Measurements from ENCODE around the gene ESCO1. TPM values are rescaled to one million over a fixed set of nuclear protein-coding genes. Genes with fewer than 3 reads are reported as not detected.
"Not testable (repeated sequence)": the region's sequence is repeated elsewhere in the genome, so short reads cannot be mapped to it uniquely, and the experiment has no call there.

Gene ESCO1
- polyA plus RNA-seq, 6 donors from 2014 or later = 2.8 to 13.5 (median 9.6) TPM

DNA sequence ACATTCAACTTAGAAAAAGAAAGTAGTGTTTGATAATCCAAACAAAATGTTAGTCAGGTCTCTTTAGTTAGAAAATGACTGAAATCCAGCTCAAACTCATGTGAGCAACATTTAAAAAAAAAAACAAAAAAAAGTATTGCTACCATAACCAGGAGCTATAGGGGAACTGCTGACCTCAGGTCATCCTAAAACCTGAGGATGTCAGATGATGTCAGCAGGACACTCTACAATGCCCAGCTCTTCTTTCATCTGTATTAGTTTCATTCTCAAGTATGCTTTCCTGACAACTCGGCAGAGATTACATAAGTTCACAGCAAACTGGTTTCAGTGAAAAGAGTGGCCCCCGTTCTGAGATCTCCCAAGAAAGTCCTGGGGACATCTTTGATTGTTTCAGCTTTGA lies 4.2 kb upstream of the ESCO1 start:
- H3K4me3 Mint-ChIP-seq = no peak overlapping the region
- peak overlapping the region in 1 of 6 donors; percentile 12 for H3K27ac Mint-ChIP-seq
- no peaks in the 10 kb centered on the region for H3K27me3 Mint-ChIP-seq
- DNase-seq (no peak), ATAC-seq (ENCODE audit: low read depth in 2 of 2) (no peak)
- H3K4me1 Mint-ChIP-seq = peaks cover 15 to 28% (median 26%) of the 10 kb centered on the region in 3 donors
- no peaks in the 10 kb centered on the region for H3K9me3 Mint-ChIP-seq
- no peaks in the 10 kb centered on the region for H3K36me3 Mint-ChIP-seq

DNA sequence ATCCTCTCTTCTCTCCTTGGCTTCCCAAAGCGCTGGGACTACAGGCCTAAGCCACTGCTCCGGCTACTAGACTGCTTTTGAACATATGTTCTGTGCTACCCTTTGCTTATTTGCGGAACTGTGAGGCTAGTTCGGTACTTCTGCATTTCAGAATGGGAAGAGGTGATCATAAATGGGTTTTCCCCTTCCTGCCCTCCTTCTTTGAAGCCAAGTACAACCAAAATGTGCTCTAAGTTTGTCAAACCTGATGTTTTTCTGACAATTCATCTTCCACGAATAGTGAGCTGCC lies 1.7 kb upstream of the ESCO1 start:
- DNase-seq (peak; percentile 78), ATAC-seq (ENCODE audit: low read depth in 2 of 2) (peak; percentile 37 to 39)
- Mint-ChIP-seq H3K4me3 (peak overlapping the region; percentile 73 to 98 (median 88)), H3K4me1 (peaks cover 27 to 48% (median 40%) of the 10 kb centered on the region in 3 donors), H3K9me3 (no peaks in the 10 kb centered on the region), H3K27me3 (no peaks in the 10 kb centered on the region), H3K27ac (peak overlapping the region; percentile 98 to 100 (median 99)), H3K36me3 (no peaks in the 10 kb centered on the region)

DNA sequence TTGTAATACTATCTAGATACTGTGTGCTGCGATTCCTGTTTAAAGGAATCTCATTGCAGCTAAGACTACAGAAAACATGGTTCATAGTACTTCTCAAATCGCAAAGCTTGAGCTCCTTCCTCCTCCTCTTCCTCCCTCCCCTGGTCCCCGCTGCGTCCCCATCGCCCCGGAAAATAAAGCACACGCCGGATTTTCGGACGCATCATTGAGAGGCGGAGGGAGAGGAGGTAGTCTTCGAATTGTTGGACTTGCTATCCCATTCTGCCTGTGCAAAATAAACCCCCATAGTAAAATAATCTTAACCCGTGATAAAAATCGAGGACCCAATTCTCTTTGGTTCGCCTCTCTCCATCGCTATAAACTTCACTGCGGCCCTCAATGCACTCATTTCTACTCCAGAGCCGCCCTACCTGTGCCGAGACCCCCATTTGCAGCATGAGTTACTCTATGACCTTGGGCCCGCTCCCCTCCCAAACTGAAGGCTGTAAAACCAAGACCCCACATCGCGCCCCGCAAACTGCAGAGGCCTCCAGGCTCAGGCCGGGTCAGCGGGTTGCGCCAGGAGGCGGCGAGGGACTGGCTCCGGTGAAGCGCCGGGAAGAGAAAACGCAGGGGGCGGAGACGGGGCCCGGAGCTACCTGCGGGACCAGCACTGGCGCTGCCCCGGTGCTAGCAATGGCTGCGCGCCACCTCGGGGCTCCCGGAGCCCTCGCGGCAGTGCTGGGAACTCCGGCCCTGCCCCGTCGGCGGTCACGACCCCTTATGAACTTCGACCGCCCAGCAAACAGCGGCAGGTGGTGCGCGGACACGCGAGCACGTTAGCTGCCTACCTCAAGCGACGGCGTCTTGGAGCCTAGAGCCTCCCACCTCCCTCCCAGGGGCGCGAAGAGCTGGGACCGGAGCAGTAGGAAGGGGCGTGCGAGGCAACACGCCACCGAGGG lies 649 bp downstream of the ESCO1 start:
- Mint-ChIP-seq H3K4me1 (peaks cover 27 to 53% (median 40%) of the 10 kb centered on the region in 3 donors), H3K27me3 (no peaks in the 10 kb centered on the region), H3K9me3 (no peaks in the 10 kb centered on the region)

GRCh38 chr18:21598726-21599584 lies 1.5 kb downstream of the ESCO1 start:
- Mint-ChIP-seq H3K9me3 (no peaks in the 10 kb centered on the region), H3K36me3 (no peaks in the 10 kb centered on the region), H3K27ac (peak overlapping the region; percentile 98 to 100 (median 99)), H3K4me3 (peak overlapping the region; percentile 89 to 100 (median 96)), H3K27me3 (no peaks in the 10 kb centered on the region), H3K4me1 (peaks cover 27 to 56% (median 45%) of the 10 kb centered on the region in 3 donors)
- ATAC-seq (ENCODE audit: low read depth in 2 of 2) = no peak
- DNase-seq = no peak

More for the DNA sequence above, 649 bp downstream of the ESCO1 start:
- Mint-ChIP-seq H3K27ac (peak overlapping the region; percentile 98 to 100 (median 99)), H3K4me3 (peak overlapping the region; percentile 89 to 100 (median 96)), H3K36me3 (no peaks in the 10 kb centered on the region)
- ATAC-seq (ENCODE audit: low read depth in 2 of 2) (peak; percentile 48 to 53), DNase-seq (peak; percentile 27)

GRCh38 chr18:21597620-21598019 lies 2.9 kb downstream of the ESCO1 start:
- peak overlapping the region in 2 of 6 donors; percentile 20 to 21 for H3K27ac Mint-ChIP-seq
- no peaks in the 10 kb centered on the region for H3K9me3 Mint-ChIP-seq
- peaks cover 27 to 56% (median 47%) of the 10 kb centered on the region in 3 donors for H3K4me1 Mint-ChIP-seq
- DNase-seq = no peak
- H3K27me3 Mint-ChIP-seq = no peaks in the 10 kb centered on the region
- peak overlapping the region in 2 of 8 donors; percentile 8 to 94 for H3K4me3 Mint-ChIP-seq
- ATAC-seq (ENCODE audit: low read depth in 2 of 2) = no peak
- H3K36me3 Mint-ChIP-seq = no peaks in the 10 kb centered on the region

DNA sequence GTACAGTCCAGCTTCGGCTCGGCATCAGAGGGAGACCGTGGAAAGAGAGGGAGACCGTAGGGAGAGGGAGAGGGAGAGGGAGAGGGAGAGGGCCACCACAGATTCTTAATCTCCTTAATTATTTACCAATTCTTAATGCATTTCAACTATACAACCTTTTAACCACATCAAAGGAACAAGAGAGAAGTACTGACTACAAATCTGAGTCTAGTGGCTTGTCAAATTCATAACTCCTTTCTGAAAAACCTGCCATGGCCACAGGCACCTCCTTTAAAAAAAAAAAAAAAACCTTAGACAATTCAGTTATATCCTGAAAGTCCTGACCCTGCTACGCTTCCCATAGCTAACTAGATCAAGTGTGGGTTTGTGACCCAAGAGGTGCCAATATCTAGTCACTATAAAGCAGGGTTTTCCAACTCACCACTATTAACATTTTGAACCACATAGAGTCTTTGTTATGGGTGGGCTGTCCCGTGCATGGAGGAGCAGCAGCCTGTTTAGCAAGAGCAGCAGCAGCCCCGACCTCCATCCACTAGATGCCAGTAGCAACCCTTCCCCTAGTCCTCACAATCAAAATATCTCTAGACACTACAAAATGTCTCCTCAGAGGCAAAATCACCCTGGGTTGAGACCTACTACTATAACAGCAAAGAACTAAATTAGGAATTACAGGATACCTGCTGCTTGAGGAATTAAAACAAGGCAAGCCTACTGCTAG lies 6.8 kb downstream of the ESCO1 start:
- no peak overlapping the region for H3K4me3 Mint-ChIP-seq
- H3K27me3 Mint-ChIP-seq = no peaks in the 10 kb centered on the region
- H3K9me3 Mint-ChIP-seq = no peaks in the 10 kb centered on the region
- ATAC-seq (ENCODE audit: low read depth in 2 of 2) (no peak), DNase-seq (no peak)
- H3K36me3 Mint-ChIP-seq = peaks cover 0 to 3% of the 10 kb centered on the region in 2 donors
- H3K4me1 Mint-ChIP-seq = peaks cover 20 to 43% (median 25%) of the 10 kb centered on the region in 3 donors
- peak overlapping the region in 2 of 6 donors; percentile 15 to 16 for H3K27ac Mint-ChIP-seq

DNA sequence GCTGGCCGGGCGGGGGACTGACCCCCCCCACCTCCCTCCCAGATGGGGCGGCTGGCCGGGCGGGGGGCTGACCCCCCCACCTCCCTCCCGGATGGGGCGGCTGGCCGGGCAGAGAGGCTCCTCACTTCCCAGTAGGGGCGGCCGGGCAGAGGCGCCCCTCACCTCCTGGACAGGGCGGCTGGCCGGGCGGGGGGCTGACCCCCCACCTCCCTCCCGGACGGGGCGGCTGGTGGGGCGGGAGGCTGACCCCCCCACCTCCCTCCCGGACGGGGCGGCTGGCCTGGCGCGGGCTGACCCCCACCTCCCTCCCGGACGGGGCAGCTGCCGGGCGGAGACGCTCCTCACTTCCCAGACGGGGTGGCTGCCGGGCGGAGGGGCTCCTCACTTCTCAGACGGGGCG lies 8.1 kb downstream of the ESCO1 start:
- not testable (repeated sequence) for H3K4me3 Mint-ChIP-seq; ATAC-seq (ENCODE audit: low read depth in 2 of 2); H3K36me3 Mint-ChIP-seq; H3K9me3 Mint-ChIP-seq; DNase-seq; H3K27ac Mint-ChIP-seq; H3K27me3 Mint-ChIP-seq
- peaks cover 15 to 39% (median 21%) of the 10 kb centered on the region in 3 donors for H3K4me1 Mint-ChIP-seq

GRCh38 chr18:21584391-21584790 lies 16.1 kb downstream of the ESCO1 start:
- Mint-ChIP-seq H3K4me3 (no peak overlapping the region), H3K4me1 (peaks cover 9 to 18% (median 17%) of the 10 kb centered on the region in 3 donors), H3K9me3 (no peaks in the 10 kb centered on the region), H3K27ac (peak overlapping the region in 3 of 6 donors; percentile 33 to 63 (median 54)), H3K36me3 (peaks cover 0 to 4% of the 10 kb centered on the region in 2 donors), H3K27me3 (no peaks in the 10 kb centered on the region)
- no peak for DNase-seq
- ATAC-seq (ENCODE audit: low read depth in 2 of 2) = no peak

GRCh38 chr18:21575656-21576055 lies 24.8 kb downstream of the ESCO1 start:
- ATAC-seq (ENCODE audit: low read depth in 2 of 2) (no peak), DNase-seq (no peak)
- Mint-ChIP-seq H3K36me3 (peaks cover 27 to 40% of the 10 kb centered on the region in 2 donors), H3K4me3 (no peak overlapping the region), H3K27me3 (no peaks in the 10 kb centered on the region), H3K27ac (no peak overlapping the region), H3K4me1 (peaks cover 4 to 10% (median 8%) of the 10 kb centered on the region in 3 donors), H3K9me3 (no peaks in the 10 kb centered on the region)

GRCh38 chr18:21571772-21572171 lies 28.7 kb downstream of the ESCO1 start:
- Mint-ChIP-seq H3K27me3 (no peaks in the 10 kb centered on the region), H3K4me3 (no peak overlapping the region), H3K36me3 (peaks cover 15 to 30% of the 10 kb centered on the region in 2 donors), H3K9me3 (no peaks in the 10 kb centered on the region), H3K4me1 (peaks cover 0 to 3% (median 0%) of the 10 kb centered on the region in 3 donors), H3K27ac (peak overlapping the region in 2 of 6 donors; percentile 42 to 63)
- DNase-seq (no peak), ATAC-seq (ENCODE audit: low read depth in 2 of 2) (no peak)

DNA sequence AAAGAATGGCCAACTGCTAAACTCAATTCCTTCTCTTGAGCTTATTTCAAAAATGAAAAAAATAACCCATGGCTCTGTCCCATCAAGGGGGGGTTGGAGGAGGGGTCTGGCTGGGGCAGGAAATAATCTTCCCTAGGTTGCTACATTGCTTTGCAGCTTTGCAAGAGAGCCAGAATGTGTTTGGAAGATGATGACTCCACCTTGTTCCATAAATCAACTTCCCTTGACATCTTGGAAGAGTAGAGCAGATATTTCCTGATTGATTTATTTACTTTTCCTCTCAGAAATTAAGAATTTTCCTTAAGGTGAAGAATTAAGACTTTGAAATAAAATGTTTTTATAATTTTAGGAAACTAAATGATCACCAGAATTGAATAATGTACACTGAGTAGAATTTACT lies 41.3 kb downstream of the ESCO1 start:
- H3K27ac Mint-ChIP-seq = peak overlapping the region in 2 of 6 donors; percentile 61 to 69
- H3K36me3 Mint-ChIP-seq = peaks cover 0 to 18% of the 10 kb centered on the region in 2 donors
- H3K27me3 Mint-ChIP-seq = no peaks in the 10 kb centered on the region
- peaks cover 0 to 7% (median 0%) of the 10 kb centered on the region in 3 donors for H3K4me1 Mint-ChIP-seq
- ATAC-seq (ENCODE audit: low read depth in 2 of 2) = no peak
- no peak overlapping the region for H3K4me3 Mint-ChIP-seq
- DNase-seq = no peak
- H3K9me3 Mint-ChIP-seq = no peaks in the 10 kb centered on the region

DNA sequence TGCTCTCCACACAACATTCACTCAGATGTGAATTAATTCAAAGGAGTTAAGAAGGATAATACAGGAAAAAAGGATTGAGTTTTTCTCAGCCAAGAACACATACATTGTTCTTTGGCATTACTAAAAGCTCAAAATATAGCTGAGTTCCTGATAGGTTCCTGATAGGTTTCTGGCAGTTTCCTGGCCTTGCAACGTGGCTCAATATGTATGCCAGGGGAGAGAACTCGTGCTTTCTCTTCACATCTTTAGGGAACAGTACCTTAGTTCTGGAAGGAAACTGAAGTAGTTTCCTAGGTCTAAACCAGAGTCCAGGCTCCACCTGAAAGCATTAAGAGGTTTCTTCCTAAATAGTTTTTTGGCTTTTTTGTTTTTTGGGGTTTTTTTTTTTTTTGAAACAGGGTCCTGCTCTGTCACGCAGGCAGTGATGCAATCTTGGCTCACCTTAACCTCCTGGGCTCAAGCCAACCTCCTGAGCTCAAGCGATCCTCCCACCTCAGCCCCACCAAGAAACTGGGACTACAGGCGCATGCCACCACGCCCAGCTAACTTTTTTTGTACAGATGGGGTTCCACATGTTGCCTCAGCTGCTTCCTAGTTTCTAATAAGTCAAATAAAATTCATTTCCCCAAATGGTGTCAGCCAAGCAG lies 42.8 kb downstream of the ESCO1 start:
- H3K9me3 Mint-ChIP-seq = no peaks in the 10 kb centered on the region
- peaks cover 0 to 4% (median under 1%) of the 10 kb centered on the region in 3 donors for H3K4me1 Mint-ChIP-seq
- H3K27me3 Mint-ChIP-seq = no peaks in the 10 kb centered on the region
- H3K27ac Mint-ChIP-seq = peak overlapping the region in 3 of 6 donors; percentile 32 to 83 (median 42)
- ATAC-seq (ENCODE audit: low read depth in 2 of 2) = no peak
- H3K36me3 Mint-ChIP-seq = peaks cover under 1 to 13% of the 10 kb centered on the region in 2 donors
- H3K4me3 Mint-ChIP-seq = no peak overlapping the region
- no peak for DNase-seq
